Measurements from ENCODE around the gene TFCP2. TPM values are rescaled to one million over a fixed set of nuclear protein-coding genes. Genes with fewer than 3 reads are reported as not detected.

The TFCP2 gene
- total RNA-seq, 1 experiment from 2014 or later = 6.5 TPM

Other genes with a start within 250 kb of the TFCP2 start
- gene HIGD1C, start 220.6 kb downstream of the TFCP2 start, total RNA-seq (2014; rRNA removed; shearing (Covaris generic)) = not detected in 2 replicates
- 19.9 and 21.5 TPM in 2 replicates for gene SLC11A2, start 146.8 kb downstream of the TFCP2 start, total RNA-seq (2014; rRNA removed; shearing (Covaris generic))
- 20.2 and 32.1 TPM in 2 replicates for gene LETMD1, start 124.8 kb downstream of the TFCP2 start, total RNA-seq (2014; rRNA removed; shearing (Covaris generic))
- gene CSRNP2, start 89.5 kb downstream of the TFCP2 start, total RNA-seq (2014; rRNA removed; shearing (Covaris generic)) = 7.3 and 10.3 TPM in 2 replicates
- 2.9 and 24.5 TPM in 2 replicates for gene POU6F1, start 44.9 kb upstream of the TFCP2 start, total RNA-seq (2014; rRNA removed; shearing (Covaris generic))
- gene DAZAP2, start 65.7 kb upstream of the TFCP2 start, total RNA-seq (2014; rRNA removed; shearing (Covaris generic)) = 270 and 319 TPM in 2 replicates
- 6.3 and 13.8 TPM in 2 replicates for gene SMAGP, start 97.3 kb upstream of the TFCP2 start, total RNA-seq (2014; rRNA removed; shearing (Covaris generic))
- gene BIN2, start 151.0 kb upstream of the TFCP2 start, total RNA-seq (2014; rRNA removed; shearing (Covaris generic)) = not detected in 2 replicates
- gene CELA1, start 173.5 kb upstream of the TFCP2 start, total RNA-seq (2014; rRNA removed; shearing (Covaris generic)) = not detected in 2 replicates
- gene GALNT6, start 218.3 kb upstream of the TFCP2 start, total RNA-seq (2014; rRNA removed; shearing (Covaris generic)) = 0.06 TPM in 1 of 2 replicates, not detected in the other